Measurements from ENCODE around the gene LRMDA.

LRMDA gene

DNA sequence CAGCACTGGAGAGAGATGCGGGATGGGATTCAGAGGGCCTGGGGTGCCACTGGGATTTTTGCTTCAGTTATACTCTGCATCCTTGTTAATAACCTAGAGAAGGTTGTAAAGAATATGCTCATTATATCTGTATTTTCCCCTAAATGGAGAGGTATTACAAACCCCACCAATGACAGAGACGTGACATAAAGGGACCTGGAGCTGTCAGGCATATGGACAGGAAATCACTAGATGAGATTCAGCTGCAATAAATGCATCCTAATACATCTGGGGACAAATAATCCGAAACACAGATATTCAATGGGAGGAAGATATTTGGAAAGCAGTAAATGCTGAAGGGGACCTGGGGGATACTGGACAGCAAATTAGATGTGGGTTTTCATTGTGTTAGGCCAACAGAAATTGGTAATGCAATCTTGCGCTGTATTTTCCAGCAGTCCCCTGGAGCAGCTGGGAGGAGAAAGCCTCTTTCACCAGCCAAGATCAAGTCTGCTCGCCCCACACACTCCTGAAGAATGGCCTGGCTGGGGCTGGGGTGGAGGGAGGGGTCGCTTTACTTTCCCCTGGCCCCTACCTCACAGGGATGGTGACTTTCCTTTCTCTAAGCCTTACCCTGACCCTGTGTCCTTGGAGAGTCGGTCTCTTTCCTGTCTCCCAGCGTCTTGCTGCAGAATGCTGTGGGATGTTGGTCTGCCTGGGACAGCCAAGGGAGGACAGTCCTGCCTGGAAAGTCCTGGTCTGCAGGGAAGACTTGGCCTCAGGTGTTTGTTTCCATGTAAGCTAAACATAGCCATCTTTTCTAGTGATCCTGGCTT is 653.8 kb downstream of the LRMDA start:
- Histone ChIP-seq H3K4me3 (ENCODE audit: low read depth, low read length) (no peak overlapping the region), H3K4me1 (ENCODE audit: control insufficient read depth, insufficient read depth, low read length, unreplicated experiment) (peaks cover 19% of the 10 kb centered on the region), H2AFZ (ENCODE audit: low read length, unreplicated experiment) (no peak overlapping the region), H3K27ac (ENCODE audit: low read depth, low read length) (no peak overlapping the region), H3K36me3 (ENCODE audit: insufficient read depth, low read length) (no peaks in the 10 kb centered on the region), H3K79me2 (ENCODE audit: control insufficient read depth, insufficient read depth, low read length, unreplicated experiment) (no peaks in the 10 kb centered on the region), H3K27me3 (ENCODE audit: insufficient read depth, low read length) (no peaks in the 10 kb centered on the region)

- Histone ChIP-seq H3K27ac (ENCODE audit: low read depth, low read length) (no peak overlapping the region), H3K36me3 (ENCODE audit: insufficient read depth, low read length) (no peaks in the 10 kb centered on the region), H3K27me3 (ENCODE audit: insufficient read depth, low read length) (no peaks in the 10 kb centered on the region), H3K4me3 (ENCODE audit: low read depth, low read length) (no peak overlapping the region), H3K4me1 (ENCODE audit: control insufficient read depth, insufficient read depth, low read length, unreplicated experiment) (peaks cover 16% of the 10 kb centered on the region), H2AFZ (ENCODE audit: low read length, unreplicated experiment) (no peak overlapping the region), H3K79me2 (ENCODE audit: control insufficient read depth, insufficient read depth, low read length, unreplicated experiment) (no peaks in the 10 kb centered on the region)
These were observed 654.4 kb downstream of the LRMDA start for GRCh38 chr10:76085817-76086167.

- Histone ChIP-seq H3K36me3 (ENCODE audit: insufficient read depth, low read length) (no peaks in the 10 kb centered on the region), H3K4me3 (ENCODE audit: low read depth, low read length) (peak overlapping the region; percentile 4; the same call in 1 of the 2 replicates), H2AFZ (ENCODE audit: low read length, unreplicated experiment) (no peak overlapping the region), H3K4me1 (ENCODE audit: control insufficient read depth, insufficient read depth, low read length, unreplicated experiment) (peaks cover 11% of the 10 kb centered on the region), H3K27ac (ENCODE audit: low read depth, low read length) (peak overlapping the region; percentile 18), H3K79me2 (ENCODE audit: control insufficient read depth, insufficient read depth, low read length, unreplicated experiment) (no peaks in the 10 kb centered on the region), H3K27me3 (ENCODE audit: insufficient read depth, low read length) (no peaks in the 10 kb centered on the region)
These were observed 654.8 kb downstream of the LRMDA start for GRCh38 chr10:76086170-76086760.

- H3K27me3 ChIP-seq (ENCODE audit: insufficient read depth, low read length) = no peaks in the 10 kb centered on the region
- peak overlapping the region; percentile 4; the same call in 1 of the 2 replicates for H3K4me3 ChIP-seq (ENCODE audit: low read depth, low read length)
- H3K36me3 ChIP-seq (ENCODE audit: insufficient read depth, low read length) = no peaks in the 10 kb centered on the region
- no peak overlapping the region for H2AFZ ChIP-seq (ENCODE audit: low read length, unreplicated experiment)
- H3K27ac ChIP-seq (ENCODE audit: low read depth, low read length) = peak overlapping the region; percentile 18; the same call in 1 of the 2 replicates
- peaks cover 9% of the 10 kb centered on the region for H3K4me1 ChIP-seq (ENCODE audit: control insufficient read depth, insufficient read depth, low read length, unreplicated experiment)
- H3K79me2 ChIP-seq (ENCODE audit: control insufficient read depth, insufficient read depth, low read length, unreplicated experiment) = no peaks in the 10 kb centered on the region
These were observed 655.6 kb downstream of the LRMDA start for GRCh38 chr10:76086761-76087639.

DNA sequence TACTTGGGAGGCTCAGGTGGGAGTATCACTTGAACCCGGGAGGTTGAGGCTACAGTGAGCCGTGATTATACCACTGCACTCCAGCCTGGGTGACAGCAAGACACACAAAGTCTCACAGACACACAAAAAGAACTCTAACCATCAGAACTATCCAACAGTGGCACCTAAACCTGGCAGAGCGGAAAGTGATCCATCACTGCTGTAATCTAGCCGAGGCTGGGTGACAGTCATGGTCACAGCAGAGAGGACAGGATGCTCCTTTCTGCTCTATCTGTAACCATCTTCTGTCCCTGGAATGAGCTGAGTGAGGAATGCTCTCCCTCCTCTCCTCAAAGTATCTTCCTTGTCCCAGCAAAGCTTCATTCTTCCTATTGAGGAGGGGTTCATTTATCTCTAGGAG is 656.6 kb downstream of the LRMDA start:
- Histone ChIP-seq H3K27ac (ENCODE audit: low read depth, low read length) (no peak overlapping the region), H3K4me3 (ENCODE audit: low read depth, low read length) (no peak overlapping the region), H2AFZ (ENCODE audit: low read length, unreplicated experiment) (no peak overlapping the region), H3K36me3 (ENCODE audit: insufficient read depth, low read length) (no peaks in the 10 kb centered on the region), H3K79me2 (ENCODE audit: control insufficient read depth, insufficient read depth, low read length, unreplicated experiment) (no peaks in the 10 kb centered on the region), H3K27me3 (ENCODE audit: insufficient read depth, low read length) (no peaks in the 10 kb centered on the region), H3K4me1 (ENCODE audit: control insufficient read depth, insufficient read depth, low read length, unreplicated experiment) (peaks cover 9% of the 10 kb centered on the region)

- Histone ChIP-seq H3K4me3 (ENCODE audit: low read depth, low read length) (no peak overlapping the region), H3K79me2 (ENCODE audit: control insufficient read depth, insufficient read depth, low read length, unreplicated experiment) (no peaks in the 10 kb centered on the region), H3K36me3 (ENCODE audit: insufficient read depth, low read length) (no peaks in the 10 kb centered on the region), H3K4me1 (ENCODE audit: control insufficient read depth, insufficient read depth, low read length, unreplicated experiment) (peaks cover 9% of the 10 kb centered on the region), H3K27ac (ENCODE audit: low read depth, low read length) (no peak overlapping the region), H3K27me3 (ENCODE audit: insufficient read depth, low read length) (no peaks in the 10 kb centered on the region), H2AFZ (ENCODE audit: low read length, unreplicated experiment) (no peak overlapping the region)
These were observed 657.6 kb downstream of the LRMDA start for GRCh38 chr10:76088980-76089379.

DNA sequence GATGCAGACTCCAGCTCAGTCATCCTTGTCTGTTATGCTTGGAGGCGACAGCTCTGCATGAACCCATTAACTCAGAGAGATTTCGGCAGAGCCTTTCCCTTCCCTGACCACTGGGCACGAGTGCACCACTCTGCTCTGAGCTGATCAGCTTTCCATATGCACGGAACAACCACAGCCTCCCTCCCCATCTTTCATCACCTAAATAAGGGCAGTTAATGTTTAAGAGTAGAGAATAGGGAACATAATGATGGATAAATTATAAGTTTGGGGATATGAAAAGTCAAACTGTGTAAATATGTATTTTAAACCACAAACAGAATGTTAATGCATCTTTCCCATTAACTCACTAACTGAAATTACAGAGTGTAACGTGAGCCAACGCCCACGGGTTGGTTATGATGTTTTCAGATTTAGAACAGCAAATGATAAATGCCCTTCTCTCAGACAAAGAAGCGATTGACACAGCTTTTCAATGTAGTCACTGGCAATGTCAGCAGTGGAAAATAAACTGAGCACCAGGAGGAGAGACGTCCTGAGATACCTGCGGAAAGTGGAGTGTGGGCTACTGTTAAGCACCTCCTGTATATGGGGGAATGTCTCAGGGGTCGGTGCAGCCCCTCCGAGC is 658.2 kb downstream of the LRMDA start:
- H3K79me2 ChIP-seq (ENCODE audit: control insufficient read depth, insufficient read depth, low read length, unreplicated experiment) = no peaks in the 10 kb centered on the region

DNA sequence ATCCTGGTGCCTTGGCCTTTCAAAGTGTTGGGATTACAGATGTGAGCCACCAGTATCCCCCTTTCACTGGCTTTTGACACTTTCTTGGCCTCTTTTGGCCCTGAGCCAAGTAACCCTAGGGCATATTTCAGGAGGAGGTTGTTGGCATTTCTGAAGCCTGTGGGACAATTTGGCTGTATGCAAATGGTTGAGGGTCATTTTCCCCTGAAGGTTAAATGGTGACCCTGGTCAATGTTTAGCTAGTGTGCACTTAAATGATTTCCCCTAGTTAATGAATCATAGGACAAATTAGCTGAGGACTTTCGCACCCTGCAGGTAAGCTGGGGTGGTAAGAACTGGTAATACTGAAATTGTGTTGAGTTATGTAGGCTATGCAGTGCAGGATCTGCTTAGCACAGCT is 660.5 kb downstream of the LRMDA start:
- no peak overlapping the region for H2AFZ ChIP-seq (ENCODE audit: low read length, unreplicated experiment)
- H3K4me3 ChIP-seq (ENCODE audit: low read depth, low read length) = no peak overlapping the region
- no peak overlapping the region for H3K27ac ChIP-seq (ENCODE audit: low read depth, low read length)
- no peaks in the 10 kb centered on the region for H3K79me2 ChIP-seq (ENCODE audit: control insufficient read depth, insufficient read depth, low read length, unreplicated experiment)
- H3K36me3 ChIP-seq (ENCODE audit: insufficient read depth, low read length) = no peaks in the 10 kb centered on the region
- no peaks in the 10 kb centered on the region for H3K27me3 ChIP-seq (ENCODE audit: insufficient read depth, low read length)
- no peaks in the 10 kb centered on the region for H3K4me1 ChIP-seq (ENCODE audit: control insufficient read depth, insufficient read depth, low read length, unreplicated experiment)

More for the DNA sequence above, 658.2 kb downstream of the LRMDA start:
- no peaks in the 10 kb centered on the region for H3K36me3 ChIP-seq (ENCODE audit: insufficient read depth, low read length)
- H3K27ac ChIP-seq (ENCODE audit: low read depth, low read length) = no peak overlapping the region
- no peak overlapping the region for H2AFZ ChIP-seq (ENCODE audit: low read length, unreplicated experiment)
- no peak overlapping the region for H3K4me3 ChIP-seq (ENCODE audit: low read depth, low read length)
- no peaks in the 10 kb centered on the region for H3K27me3 ChIP-seq (ENCODE audit: insufficient read depth, low read length)
- H3K4me1 ChIP-seq (ENCODE audit: control insufficient read depth, insufficient read depth, low read length, unreplicated experiment) = peaks cover 9% of the 10 kb centered on the region

DNA sequence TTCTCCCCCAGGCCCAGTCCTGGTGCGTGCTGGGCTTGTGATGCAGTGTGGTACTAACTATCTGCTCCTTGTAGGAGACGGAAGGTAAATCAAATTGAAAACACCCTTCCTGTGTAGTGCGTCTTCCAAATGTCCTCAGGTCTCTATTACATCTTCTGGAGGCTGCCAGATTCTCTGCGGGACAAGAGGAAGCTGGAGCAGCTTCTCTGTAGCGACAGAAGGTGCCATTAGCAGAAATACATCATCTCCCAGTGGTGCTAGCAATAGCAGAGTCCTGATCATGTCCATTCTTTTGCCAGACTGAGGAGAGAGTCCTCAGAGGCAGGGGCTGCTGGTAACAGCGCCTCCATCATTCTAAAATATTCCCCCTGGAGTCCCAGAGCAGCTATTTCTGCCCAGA is 675.2 kb downstream of the LRMDA start:
- H3K27me3 ChIP-seq (ENCODE audit: insufficient read depth, low read length) = no peaks in the 10 kb centered on the region
- H3K79me2 ChIP-seq (ENCODE audit: control insufficient read depth, insufficient read depth, low read length, unreplicated experiment) = no peaks in the 10 kb centered on the region
- no peak overlapping the region for H3K27ac ChIP-seq (ENCODE audit: low read depth, low read length)
- no peak overlapping the region for H3K4me3 ChIP-seq (ENCODE audit: low read depth, low read length)
- H3K36me3 ChIP-seq (ENCODE audit: insufficient read depth, low read length) = no peaks in the 10 kb centered on the region
- no peak overlapping the region for H2AFZ ChIP-seq (ENCODE audit: low read length, unreplicated experiment)
- peaks cover 16% of the 10 kb centered on the region for H3K4me1 ChIP-seq (ENCODE audit: control insufficient read depth, insufficient read depth, low read length, unreplicated experiment)

GRCh38 chr10:76108563-76109359 is 677.3 kb downstream of the LRMDA start:
- peaks cover 7% of the 10 kb centered on the region for H3K4me1 ChIP-seq (ENCODE audit: control insufficient read depth, insufficient read depth, low read length, unreplicated experiment)
- no peaks in the 10 kb centered on the region for H3K27me3 ChIP-seq (ENCODE audit: insufficient read depth, low read length)
- H2AFZ ChIP-seq (ENCODE audit: low read length, unreplicated experiment) = no peak overlapping the region
- H3K36me3 ChIP-seq (ENCODE audit: insufficient read depth, low read length) = no peaks in the 10 kb centered on the region
- H3K27ac ChIP-seq (ENCODE audit: low read depth, low read length) = no peak overlapping the region
- H3K79me2 ChIP-seq (ENCODE audit: control insufficient read depth, insufficient read depth, low read length, unreplicated experiment) = no peaks in the 10 kb centered on the region
- no peak overlapping the region for H3K4me3 ChIP-seq (ENCODE audit: low read depth, low read length)

Measured in ACC112 (cell line).